Iris pigment epithelial cell (primary cell): ENCODE data around the gene GRIN2B.

Experiments used
- DNase-seq: peaks from one replicate; pipeline ENCODE4 v3.0.0-alpha.2; 2011; ENCODE audit warnings: low read depth

GRIN2B gene

GRCh38 chr12:13981296-13981962, at the start of gene GRIN2B:
Gene GRIN2B (minus strand): TSS chr12:13981602. CDS start chr12:13866208, 115,394 bp downstream.
- DNase-seq: no peak

DNA sequence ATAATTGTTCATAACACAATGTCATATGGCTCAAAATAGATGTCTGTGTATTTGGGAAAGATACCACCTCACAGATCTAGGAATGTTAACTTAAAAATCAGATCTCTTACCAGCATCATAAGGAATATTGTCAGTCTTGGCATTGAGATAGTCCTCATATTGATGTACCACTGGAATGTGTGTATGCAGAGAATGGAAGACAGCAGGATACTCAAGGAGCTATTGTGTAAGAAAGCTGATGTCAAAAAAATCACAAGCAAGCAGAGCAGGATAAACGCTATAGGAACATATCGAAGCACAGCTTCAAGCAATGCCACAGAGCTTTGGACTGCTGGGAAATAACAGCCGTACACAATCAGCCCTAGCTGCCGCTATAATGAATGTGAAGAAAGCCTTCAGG, 45.1 kb upstream of the GRIN2B start:
- DNase-seq: no peak

- DNase-seq: no peak
Observed at GRCh38 chr12:14024591-14024990, 43.2 kb upstream of the GRIN2B start.

- DNase-seq: no peak
Observed at GRCh38 chr12:14018080-14018479, 36.7 kb upstream of the GRIN2B start.

DNA sequence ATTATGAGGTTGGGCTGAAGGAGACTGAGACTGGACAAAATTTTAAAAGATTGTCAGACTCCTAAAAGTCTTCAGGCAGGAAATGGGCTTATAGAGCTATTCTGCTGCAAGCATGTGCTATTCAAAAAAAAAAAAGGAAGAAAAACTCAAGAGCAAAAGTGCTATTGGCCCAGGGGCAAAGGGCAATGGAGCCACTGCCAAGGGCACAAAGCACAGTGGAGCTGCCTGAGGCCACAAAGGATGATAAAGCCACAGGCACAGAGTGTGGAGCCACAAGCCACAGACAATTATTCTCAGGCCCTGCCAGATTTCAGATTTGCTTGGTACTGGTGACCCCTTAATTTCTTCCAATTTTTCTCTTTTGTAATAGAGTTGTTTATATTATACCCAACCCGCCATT, 29.6 kb upstream of the GRIN2B start:
- DNase-seq: no peak

- DNase-seq: no peak
Observed at GRCh38 chr12:14007639-14008038, 26.2 kb upstream of the GRIN2B start.

GRCh38 chr12:13992585-13992984, 11.2 kb upstream of the GRIN2B start:
- DNase-seq: no peak

GRCh38 chr12:13992106-13992505, 10.7 kb upstream of the GRIN2B start:
- no peak for DNase-seq

GRCh38 chr12:13986031-13986430, 4.6 kb upstream of the GRIN2B start:
- DNase-seq: no peak

DNA sequence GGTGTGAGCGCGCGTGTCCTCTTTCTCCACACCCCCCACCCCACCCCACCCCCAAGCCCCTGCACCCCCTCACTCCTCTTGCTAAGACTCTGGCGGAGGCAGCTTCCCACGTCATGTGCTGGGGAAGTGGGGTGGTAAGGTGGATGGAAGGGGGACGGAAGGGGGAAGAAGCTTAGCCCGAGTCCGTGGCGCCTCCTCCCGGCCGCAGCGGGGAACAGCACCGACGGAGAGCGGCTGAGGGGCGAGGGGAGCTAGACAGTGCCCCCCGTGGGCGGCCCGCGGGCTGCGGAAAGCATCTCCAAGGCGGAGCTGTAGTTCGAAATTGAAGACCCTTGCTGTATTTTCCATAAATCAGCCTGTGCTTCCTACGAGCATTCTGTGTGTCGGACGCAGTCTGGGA, 588 bp upstream of the GRIN2B start:
- DNase-seq: no peak

DNA sequence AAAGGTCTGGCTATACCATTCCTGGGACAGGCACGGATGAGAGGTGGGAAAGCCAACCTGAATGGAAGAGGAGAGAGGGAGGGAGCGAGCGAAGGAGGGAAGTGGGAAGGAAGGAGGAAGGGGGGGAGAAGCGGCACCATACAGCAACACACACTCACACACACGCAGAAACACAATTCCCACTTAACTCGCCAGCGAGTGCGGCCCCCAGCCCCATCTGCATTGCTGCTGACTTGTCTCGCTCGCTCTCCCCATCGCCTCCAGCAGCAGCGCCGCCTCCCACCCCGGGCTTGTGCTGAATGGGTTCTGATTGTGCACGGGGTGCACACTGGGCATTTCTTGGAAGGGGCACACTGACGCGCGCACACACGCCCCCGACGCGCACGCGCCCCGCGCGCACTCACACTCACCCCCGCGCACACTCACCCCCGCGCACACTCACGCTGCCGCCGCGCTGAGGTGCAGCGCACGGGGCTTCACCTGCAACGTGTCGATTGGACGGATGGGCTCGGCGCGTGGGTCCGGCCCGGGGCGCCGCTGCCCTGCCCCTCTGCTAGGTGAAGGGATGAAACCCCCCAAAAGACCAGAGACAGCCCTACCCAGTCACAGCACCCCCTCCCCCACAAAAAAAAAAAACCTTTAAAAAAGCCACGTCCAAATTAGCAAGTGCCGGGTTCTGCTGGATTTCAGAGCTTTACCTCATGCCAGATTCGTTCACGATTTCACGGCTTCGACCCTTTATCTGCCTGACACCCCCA, 685 bp downstream of the GRIN2B start:
- no peak for DNase-seq

DNA sequence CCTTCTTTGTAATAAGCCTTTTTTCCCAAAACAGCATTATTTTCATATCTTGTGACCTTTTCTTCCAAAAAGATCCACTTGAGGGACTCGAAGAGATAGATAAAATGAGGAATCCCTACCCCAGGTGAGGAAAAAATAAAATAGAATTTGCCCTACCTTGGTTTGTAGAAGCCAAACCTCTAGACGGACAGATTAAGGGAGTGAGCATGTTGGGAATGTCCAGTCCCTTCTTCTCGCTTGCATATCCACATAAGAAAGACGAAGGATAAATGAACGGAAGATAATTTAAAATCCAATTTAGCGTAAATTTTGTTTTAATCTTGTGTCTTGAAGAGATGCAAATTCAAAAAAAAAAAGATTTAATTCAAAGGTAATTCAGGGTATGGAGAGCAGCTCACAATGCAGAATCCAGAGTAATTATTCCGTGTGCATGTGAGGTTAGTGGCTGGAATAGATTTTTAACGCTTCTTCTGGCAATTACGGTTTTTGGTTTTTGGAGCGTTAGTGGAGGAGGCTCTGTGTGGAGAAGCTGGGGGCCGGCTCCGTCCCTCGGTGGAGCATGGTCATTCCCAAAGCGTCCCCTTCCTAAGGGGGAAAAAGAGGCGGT, 1.5 kb downstream of the GRIN2B start:
- no peak for DNase-seq

DNA sequence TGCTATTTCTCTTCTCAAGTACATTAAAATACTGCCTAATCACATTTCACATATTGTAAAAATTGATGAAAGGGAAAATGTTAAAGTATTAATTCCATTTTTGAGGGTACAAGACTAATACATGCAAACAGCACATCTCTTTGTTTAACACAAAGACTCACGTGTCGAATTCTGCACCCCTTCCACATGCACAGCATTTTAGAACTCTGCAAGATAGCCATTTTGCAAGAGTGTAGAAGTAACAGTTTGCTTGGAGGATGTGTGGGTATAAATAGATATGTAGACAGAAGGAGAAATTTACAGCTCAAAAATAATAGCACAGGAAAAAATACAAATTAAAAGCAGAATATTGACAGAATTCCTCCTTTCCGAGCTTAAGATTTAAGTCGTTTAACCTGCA, 2.5 kb downstream of the GRIN2B start:
- DNase-seq: no peak

GRCh38 chr12:13976880-13977279, 4.5 kb downstream of the GRIN2B start:
- no peak for DNase-seq

GRCh38 chr12:13976028-13976584, 5.3 kb downstream of the GRIN2B start:
- DNase-seq: no peak

DNA sequence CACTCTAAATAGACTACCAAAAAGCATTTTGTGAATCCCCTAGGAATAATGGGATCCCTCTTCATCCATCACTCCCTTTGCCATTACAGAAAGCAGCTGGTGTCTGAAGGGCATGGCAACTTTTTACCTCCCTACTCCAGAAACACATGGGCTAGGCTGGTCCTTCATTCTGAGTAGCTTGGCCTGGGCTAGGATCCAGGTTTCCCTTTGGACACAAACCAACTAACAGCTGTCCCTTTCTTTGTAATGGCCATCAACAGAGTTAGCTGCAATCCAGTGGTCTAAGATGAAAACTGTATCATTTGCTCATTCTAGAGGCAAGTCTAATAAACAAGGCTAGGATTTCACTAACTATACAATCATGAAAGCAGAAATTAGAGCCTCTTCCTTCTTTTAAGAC, 7.4 kb downstream of the GRIN2B start:
- no peak for DNase-seq

DNA sequence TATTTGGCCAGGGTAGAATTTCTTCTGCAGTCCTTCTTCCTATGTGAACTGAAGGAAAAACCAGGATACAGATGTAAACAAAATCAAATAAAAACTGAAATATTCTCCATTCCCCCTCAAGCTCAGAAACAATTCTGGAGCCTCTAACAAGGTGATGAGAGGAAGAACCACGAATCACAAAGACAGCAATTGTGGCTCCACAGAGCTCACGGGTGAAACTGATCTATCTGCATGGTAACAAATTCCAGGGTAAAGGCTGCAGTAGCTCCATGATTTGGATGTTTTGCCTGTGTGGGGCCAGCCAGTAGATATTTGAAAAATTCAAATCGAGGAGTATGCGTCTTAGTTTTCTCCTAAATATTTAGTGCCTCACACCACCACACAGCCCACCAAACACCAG, 10.6 kb downstream of the GRIN2B start:
- no peak for DNase-seq

DNA sequence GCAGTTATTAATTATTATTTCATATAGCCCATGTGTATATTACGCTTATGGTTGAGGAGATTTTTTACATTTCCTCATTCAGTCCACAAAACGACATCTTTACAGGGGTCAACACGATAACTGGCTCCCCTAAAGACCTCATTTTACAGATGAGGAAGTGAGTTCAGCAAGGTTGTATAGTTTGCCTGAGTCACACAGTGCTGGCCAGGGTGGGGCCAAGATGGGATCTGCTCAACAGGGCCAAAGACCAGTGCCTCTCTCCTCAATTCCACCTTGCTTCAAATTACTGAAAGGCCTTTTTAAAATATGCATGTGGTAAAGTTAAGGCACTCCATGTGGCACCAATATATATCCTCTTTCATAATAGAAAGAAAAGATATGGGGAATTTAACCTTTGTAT, 13.1 kb downstream of the GRIN2B start:
- DNase-seq: no peak

DNA sequence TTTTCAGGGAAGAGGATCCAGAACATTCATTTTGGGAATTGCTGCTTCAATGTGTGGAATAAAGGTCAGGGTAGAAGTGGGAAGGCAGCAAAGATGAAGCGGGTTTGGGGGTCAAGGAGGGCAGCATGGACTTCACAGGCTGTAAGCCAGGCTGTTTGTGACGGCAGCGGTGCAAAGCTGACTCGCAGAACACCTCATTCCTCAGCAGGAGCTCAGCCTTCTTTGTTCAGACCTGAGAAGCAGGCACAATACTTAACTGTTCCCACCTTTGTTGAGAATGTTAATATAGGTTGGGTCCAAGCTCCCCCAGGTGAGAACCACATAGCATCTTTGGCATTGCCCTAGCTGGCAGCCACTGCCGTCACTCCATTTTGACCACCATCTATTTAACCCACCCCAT, 16.7 kb downstream of the GRIN2B start:
- DNase-seq: no peak

- DNase-seq: no peak
Observed at GRCh38 chr12:13962699-13963098, 18.7 kb downstream of the GRIN2B start.

DNA sequence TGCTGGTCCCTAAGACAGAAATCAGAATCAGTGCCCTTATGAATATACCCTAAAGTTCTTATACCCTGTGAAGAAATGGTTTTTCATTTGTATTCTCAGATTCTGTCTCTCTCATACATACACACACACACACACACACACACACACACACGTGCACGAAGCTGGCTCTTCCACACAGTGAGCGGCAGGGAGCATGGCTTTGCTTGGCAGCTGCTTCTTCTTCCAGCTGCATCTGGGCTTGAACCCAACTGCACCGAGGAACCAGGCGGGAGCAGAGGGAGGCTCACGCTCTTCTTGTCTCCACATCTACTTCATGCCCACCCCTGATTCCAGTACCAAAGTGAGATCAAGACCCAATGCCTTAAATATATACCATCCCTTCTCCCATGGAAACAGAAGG, 19.4 kb downstream of the GRIN2B start:
- DNase-seq: no peak

- no peak for DNase-seq
Observed at GRCh38 chr12:13959131-13959723, 22.2 kb downstream of the GRIN2B start.

GRCh38 chr12:13957576-13957975, 23.8 kb downstream of the GRIN2B start:
- DNase-seq: no peak
